Activated T-cell treated with anti-CD3 and anti-CD28 coated beads for 48 hours (primary cell): ENCODE results near the gene RNASEL.

Experiments used
- DNase-seq: peaks from one replicate; pipeline ENCODE4 v3.0.0-alpha.2; 2020; ENCODE audit warnings: low read depth

The RNASEL gene

DNA sequence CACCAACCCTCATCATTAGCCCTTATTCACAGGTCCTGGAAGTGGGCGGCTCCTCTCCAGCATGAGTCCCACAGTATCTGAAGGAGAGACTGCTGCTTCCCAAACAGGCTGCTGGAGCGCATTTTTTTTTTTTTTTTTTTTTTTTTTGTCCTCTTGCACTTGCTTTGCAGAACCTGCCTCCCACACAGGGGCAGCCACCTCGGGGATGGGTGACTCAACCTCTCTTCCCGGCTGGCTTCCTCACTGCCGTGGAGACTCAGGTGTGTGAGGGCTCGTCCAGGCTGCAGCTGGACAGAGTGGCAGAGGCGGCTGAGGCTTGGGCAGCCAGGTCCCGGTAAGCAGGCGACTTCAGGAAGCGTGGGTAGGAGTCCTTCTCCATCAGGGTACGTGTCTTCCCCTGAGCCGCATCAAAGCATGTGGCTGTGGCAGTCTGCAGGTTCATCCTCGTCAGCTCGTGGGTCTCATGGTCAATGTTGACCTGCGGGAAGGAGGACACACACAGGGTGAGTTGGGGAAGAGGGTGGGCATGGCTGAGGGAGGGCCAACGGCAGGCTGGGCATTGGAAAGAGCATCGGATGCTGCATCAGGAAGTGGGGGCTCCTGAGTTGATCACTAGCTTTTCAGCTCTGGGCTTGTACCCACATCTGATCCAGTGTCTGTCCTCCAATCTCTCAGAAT lies 11.1 kb upstream of the RNASEL start:
- no peak for DNase-seq

DNA sequence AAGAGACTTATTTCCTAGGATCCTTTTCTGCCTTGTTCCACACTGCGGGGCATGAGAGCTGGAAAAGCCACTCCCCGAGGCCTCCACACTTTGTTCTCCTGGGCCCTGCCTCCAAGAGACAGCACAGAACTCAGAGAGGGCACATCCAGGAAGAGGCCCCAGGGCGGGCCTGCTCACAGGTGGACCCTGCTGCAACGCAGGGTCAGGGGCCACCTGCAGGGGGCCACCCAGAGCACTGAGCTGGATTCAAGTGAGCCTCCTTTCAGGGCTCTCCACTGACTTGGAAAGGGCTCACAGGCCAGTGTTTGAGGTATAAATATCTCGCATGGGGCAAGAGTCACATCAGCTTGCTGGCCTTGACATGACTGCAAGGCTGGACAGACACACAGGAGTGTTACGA lies 10.3 kb upstream of the RNASEL start:
- DNase-seq = peak; percentile 29

DNA sequence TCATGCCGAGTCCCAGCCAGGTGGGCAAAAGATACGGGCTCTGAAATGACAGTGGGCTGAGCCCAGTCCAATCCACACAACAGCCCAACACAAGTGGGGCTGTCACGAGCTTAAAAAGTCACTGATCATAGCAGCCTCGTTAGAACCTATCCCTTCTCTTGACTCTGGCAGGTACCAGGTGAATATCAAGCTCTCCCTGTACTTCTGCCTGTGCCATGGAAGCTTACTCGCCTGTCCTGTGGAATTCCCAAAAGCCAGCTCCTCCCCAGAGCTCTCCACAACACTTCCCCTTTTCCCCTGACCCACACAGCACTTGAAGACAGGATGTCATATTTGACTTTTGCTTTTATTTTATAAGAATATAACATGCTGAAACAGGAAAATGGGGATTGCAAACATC lies 9.2 kb upstream of the RNASEL start:
- DNase-seq = no peak

DNA sequence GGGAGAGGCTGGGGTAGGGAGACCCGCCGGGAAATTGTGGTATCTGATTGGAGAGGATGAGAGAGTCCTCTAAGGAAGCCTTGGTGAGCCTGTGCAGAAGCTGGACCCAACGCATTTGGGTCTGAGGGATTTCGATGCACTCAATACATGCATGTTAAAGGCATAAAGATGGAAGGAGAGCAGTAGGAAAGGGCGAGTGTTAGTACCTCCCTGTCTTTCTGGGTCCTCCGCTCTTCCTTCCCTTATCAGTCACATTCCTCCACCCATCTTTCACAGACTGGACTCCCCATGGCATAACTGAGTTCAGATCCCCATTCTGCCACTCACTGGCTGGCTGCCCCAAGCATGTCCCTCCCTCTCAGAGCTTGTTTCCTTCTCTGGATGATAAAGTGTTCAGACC lies 7.9 kb upstream of the RNASEL start:
- no peak for DNase-seq

DNA sequence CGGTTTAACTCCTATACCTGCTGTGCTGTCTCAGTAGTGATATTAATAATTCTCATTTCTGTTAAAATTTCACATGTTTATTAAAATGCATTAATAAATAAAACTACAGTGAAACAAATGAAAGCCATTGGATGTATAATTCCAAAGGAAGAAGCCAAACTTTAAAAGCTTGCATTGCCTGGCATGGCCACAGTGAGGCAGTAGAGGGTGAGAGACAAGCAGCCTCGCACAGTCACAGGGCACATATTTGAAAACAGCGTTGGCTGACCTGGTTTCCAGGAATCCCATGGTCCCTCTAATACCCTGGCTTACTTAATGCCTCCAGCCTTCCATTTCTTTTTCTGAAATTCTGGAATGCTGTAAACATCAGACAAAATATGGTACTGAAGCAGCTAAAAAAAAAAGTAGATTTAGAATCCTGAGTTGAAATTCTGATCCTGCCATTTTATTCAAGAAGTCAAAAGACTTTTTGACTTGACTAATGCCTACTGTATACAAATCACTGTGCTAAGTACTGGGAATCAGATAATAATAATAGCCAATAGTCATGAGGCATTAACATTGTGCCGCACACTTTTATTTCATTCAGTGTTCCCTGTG lies 6.7 kb upstream of the RNASEL start:
- peak; percentile 57 for DNase-seq

DNA sequence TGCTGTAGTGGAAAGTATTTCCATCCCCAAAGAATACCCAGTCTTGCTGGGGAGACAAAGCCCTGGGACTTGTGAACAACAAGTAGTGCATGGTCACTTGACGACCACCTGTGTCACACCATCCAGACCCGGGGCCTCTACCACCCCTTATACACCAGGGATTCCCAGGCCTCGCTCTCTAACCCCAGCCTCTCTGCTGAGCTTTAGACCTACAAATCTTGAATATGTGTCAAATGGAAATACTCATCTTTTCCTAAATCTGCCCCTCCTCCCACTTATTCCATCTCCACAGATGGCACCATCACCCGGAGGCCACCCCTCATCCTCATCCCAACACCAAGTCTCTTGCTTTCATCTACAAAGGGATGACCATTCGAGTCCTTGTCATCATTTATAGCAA lies 875 bp upstream of the RNASEL start:
- DNase-seq = no peak

DNA sequence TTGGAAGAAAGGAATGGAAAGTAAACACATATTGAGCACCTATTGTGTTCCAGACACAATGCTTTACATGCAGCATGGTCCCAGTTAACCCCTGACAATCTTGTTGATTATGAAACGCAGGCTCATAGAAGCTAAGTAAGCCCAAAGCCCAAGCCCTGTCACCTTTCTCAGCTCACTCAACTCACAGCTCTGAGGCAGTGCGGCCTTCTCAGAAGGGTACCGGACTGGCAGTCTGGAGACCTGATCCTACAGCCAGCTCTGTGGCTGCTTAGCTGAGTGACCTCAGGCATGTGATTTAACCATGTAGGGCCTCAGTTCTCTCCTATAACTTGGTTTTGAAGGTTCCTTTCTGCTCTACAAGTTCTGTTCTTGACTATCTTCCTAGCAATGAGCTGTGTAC lies 464 bp upstream of the RNASEL start:
- DNase-seq = no peak

DNA sequence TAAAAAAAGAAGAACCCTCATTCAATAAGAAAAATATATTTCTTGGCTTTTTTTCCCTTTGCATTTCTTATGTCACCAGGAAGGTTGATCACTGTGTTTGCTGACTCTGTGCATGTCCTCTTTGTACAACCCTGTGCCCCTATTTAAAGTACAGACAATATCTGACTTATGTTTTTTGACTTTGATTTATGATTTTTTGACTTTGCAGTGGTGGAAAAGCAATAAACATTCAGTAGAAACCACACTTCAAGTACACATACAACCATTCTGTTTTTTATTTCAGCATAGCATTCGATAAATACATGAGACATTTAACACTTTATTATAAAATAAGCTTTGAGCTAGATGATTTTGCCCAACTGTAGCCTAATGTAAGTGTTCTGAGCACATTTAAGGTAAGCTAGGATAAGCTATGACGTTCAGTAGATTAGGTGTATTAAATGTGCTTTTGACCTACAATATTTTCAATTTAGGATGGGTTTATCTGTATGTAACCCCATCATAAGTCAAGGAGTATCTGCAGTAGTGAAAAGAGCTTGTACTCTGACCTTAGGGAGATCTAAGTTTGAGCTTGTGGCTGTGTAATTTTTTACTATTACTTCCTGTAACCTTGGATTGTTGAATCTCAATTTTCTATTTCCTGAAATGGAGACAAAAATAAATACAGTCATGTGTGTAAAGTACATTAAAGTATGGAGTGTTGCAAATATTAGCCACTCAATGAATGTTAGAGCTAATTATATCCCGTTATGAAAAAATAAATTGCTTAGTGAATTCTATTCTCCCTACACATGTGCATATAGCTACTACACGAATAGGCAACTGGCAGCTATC lies 1.2 kb downstream of the RNASEL start:
- no peak for DNase-seq

DNA sequence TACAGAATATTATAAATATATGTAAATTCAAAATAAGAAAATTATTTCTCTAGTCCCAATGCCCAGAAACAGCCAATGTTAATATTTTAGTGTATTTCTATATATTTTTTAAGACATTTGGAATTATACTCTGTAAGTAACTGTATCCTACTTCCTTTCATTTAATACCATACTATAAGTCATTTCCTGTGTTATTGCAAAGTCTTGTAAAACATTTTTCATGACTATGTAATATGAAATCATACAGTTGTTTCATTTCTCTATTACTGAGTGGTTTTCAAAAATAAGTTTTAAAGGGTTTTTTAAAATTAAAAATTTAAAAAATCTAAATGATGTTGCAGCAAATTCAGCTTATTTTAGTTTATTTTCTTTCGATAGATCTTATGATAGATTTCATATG lies 2.0 kb downstream of the RNASEL start:
- no peak for DNase-seq

DNA sequence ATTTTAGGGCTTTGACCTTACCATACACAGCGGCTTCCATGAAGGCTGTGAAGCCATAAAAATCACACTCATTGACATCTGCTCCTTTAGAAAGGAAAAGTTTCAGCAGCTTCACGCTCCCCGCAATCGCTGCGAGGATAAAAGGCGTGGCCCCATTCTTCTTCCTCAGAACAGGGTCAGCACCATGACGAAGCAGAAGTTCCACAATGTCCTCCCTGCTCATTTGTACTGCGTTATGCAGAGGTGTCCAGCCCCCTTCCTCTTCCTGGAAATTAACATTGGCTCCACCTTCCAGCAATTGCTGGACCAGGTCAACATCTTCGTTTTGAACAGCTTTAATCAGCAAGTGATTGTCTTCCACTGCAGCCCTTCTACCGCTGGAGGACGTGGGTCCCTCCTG lies 2.7 kb downstream of the RNASEL start:
- no peak for DNase-seq

DNA sequence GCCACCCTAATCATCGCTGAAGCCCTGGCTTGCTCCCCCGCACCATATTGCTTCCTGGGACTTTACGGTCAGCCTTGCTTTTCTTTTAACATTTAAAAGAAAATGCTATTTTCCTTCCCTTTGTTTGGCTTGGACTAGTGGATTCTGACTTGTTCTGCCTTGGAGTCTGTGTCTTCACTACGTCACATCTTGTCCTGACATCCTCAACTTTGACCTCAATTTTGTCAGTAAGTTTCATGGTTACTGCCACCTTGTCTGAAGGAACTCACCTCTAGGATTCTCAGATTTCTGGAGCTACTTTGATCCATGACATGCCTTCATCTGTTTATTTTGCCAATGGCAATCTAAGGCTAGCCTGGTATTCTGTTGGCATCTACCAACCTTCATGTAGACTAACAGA lies 4.3 kb downstream of the RNASEL start:
- DNase-seq = no peak

DNA sequence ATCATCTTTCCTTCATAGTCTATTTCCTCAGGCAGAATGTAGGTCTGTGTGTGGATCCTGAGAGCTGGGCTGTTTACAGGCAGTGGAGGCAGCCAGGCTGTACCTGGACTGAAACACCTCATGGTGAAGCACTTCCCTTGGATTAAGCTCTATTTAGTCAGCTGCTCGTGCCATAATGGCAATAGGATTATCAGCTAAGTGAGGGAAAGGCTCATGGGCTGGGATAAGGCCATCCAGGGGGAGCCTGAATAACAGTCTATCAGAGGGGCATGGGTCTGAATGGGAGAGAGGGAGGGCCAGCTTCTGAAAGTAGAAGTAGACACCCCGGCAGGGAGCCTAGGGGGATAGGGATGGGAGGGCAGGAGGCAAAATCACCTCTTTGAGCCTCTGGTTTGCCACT lies 8.3 kb downstream of the RNASEL start:
- no peak for DNase-seq

DNA sequence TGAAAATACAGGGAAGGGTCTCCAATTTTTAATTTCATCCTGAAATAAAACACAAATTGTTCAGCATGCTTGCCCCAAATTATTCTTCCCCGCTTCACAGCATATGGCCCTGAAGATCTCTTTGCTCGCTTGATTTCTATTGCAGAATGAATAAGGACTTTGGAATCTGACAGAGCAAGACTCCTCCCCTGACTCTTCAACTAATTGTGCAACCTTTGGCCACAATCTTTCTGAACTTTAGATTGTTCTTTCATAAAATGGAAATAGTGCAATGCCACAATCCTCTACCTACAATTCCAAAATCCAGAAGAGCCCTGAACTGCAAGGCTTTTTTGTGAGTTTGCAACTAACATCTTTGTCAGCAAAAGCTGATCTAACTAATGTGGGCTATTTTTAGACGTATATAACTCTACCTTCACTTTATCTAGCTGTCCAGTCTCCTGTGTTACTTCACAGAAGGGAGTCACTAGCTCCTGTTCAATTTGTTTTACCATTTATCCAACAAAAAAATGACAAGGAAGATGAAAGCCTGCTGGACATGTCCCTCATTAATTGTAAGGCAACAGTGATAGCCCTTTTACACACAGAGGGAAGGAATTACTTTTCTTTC lies 13.4 kb downstream of the RNASEL start:
- DNase-seq = no peak

DNA sequence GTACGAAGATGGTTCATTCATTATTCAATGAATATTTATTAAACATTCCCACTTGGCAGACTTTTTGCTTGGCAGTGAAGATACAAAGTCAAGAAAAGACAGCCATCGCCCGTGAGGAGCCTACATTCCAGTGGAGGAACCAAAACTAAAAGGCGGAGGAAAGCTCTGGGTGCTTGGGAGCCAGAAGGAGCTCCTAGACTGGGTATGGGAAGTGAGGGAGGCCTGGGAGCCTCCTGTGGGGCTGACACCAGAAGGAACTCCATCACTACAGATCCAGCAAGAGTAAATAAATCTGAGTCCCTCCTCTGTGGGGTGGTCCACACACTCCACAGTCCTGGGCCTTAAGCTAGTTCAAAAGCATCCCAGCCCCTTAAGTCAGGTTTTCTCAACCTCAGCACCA lies 14.9 kb downstream of the RNASEL start:
- no peak for DNase-seq

DNA sequence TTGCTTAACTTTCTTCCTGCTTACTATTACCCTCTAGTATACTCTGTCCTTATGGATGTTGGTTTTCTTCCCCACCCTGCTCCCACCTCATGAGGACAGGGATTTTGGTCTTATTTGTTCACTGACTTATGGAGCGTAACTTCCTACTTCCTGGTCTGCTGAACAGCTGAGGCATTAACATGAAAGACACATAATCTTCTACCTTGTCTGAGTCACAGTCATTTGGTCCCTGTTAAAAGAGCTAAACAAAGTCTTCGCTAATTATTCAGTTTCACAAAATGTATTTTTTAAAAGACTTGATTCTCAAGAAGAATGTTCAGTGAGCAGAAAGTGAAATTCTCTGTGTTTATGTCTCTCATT lies 18.5 kb downstream of the RNASEL start:
- DNase-seq = no peak

DNA sequence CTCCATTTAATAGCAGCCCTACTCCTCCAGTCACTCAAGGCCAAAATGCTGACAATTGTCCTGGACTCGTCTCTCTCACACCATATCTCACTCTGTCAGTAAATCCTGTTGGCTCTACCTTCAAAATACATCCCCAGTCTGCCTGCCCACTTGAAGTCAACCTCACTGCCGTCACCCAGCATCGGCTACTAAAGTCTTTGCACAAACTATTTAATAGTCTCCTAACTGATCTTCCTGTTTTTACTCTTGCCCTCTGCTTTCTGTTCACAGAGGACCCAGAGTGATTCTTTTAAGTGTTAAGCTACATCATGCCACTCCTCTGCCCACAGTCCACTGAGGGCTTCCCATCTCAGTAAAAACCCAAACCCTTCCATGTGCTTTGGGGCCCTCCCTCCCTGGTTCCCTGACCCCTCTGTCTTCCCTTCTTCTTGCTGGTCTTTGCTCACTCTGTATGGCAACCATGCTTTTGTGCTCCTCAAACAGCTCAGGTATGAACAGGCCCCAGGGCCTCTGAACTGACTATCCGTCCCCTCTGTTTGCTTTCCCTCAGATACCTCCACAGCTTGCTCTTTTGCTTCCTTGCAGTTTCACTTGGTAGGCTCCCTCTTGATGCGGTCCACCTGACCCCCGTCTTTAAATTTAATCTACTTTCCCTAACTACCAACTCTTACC lies 19.0 kb downstream of the RNASEL start:
- DNase-seq = no peak

DNA sequence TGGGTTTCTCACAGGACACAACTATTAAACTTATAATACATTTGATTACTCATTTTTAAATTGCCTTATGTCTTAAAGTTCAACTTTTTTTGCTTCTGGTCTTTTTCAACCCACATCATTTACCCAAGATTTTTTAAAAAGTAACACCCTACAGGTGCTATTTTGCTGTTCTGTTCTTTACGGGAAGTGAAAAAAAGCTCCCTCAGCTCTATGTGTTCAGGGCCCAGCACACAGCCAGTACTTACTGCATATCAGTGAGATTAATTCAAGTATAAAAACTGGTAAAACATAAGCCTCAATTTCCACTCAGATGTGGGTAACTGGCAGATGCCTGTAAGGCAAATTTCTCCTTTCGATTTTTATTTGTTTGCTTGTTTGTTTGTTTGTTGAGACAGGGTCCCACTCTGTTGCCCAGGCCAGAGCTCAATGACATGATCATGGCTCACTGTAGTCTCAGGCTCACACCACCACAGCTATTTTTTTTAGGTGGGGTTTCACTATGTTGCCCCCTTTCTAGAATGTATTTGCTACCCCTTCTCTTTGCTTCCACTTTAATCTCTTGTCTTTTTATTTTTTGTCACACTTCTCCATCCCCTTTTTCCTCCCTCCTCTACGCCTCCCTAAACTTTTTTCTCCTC lies 20.3 kb downstream of the RNASEL start:
- no peak for DNase-seq

DNA sequence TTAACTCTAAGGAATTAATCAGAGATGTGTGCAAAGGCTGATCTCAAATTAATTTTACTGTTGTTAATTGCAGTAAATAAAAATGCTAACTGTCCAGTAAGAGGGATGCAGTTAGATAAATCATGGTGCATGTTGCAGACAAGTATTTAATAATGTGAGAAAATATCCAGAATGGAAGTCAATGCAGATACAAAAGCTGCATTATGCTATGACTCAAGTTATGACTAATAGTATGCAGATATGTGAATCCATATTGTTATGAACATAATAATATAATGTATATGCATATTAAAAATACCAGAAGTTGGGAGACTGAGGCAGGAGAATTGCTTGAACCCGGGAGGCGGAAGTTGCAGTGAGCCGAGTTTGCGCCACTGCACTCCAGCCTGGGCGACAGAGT lies 21.4 kb downstream of the RNASEL start:
- no peak for DNase-seq

DNA sequence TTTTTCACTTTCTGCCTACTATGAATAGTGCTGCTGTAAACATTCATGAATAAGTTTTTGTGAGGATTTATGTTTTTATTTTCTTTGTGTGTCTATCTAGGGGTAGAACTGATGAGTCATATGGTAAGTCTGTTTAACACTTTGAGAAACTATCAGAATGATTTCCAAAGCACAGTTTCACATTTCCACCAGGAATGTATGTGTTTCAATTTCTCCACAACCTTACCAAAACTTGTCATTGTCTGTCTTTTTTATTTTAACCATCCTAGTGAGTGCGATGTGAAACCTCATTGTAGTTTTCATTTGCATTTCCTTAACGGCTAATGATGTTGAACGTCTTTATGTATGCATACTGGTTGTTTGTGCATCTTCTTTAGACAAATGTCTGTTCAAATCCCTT lies 23.5 kb downstream of the RNASEL start:
- DNase-seq = no peak

DNA sequence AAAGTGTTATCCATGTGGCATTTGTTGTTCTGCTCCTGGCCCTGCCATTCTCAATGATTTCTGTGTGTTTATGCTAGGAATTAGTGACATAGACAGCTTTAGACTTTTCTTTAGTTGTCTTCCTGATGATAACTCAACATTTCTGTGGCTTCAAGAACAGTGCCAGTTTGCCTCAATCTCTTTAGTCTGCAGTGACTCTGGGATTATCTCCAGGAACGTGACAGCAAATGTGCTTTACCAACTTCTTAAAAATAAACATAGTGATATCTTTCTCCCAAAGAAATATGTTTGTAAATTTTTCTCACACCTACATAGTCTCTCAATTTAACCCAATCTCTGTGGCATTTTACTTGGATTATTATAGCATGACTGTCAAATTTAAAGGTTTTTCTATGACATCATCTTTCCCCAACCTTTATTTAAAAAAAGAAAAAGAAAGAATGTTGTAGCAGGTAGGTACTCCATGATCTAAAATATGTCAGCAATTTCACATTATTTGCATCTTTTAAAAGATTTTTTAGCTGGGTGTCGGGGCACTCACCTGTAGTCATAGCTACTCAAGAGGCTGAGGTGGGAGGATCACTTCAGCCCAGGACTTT lies 24.6 kb downstream of the RNASEL start:
- no peak for DNase-seq

DNA sequence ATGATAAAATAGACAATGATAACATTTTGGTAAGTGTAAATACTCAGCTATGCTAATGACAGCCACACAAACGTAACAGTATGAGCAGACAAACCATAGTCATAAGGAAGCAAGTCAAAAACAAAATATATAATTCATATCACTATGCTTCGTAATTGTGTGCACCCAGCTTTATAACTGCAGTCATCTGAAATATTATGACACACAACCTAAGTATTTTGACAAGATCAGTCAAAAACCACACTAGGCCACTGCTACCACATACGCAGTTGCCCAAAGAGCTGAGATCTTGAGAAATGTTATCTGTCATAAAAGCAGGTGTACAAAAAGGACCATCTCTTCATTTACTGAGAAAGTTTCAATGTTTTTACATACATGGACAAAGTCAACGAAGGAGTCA lies 26.0 kb downstream of the RNASEL start:
- DNase-seq = no peak

DNA sequence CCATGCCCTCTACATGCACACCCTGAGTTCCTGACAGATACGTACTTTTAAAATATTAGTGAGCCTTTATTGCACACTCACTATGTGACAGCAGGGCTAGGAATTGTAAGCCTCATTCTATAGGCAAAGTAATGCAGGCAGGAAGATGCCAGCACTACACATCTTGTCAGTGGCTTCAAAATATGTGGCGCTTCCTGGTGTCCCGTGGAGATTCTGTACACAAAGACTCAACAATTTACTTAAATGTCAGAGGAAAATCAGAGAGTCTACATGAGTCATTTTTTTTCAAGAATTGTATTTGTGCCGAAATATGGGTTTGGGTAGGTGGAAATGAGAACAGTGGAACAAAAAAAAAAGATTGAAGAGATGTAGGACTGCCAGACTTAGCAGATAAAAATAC lies 27.6 kb downstream of the RNASEL start:
- no peak for DNase-seq
